Effector CD8-positive, alpha-beta T cell (primary cell): ENCODE data around the gene ZNF831.

ENCODE experiments used
- DNase-seq: peaks from one replicate; lab custom pipeline; 2025; lab: John Stamatoyannopoulos, UW

Gene ZNF831

DNA sequence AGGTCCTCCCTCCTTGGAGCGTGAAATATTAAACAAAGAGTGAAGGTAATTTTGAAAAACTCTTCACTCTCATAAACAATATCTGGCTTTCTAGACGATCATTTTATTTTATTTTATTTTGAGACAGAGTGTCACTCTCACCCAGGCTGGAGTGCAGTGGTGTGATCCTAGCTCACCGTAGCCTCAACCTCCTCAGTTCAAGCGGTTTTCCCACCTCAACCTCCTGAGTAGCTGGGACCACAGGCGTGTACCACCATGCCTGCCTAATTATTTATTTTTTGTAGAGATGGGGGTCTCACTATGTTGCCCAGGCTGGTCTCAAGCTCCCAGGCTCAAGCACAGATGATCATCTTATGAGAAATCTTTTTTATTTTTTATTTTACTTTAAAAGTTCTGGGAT lies 16.4 kb downstream of the ZNF831 start:
- DNase-seq: no peak

- DNase-seq: no peak
Measured at GRCh38 chr20:59181936-59182335, 18.3 kb downstream of the ZNF831 start.

- no peak for DNase-seq
Measured at GRCh38 chr20:59182401-59183044, 18.9 kb downstream of the ZNF831 start.

GRCh38 chr20:59183751-59184150 lies 20.1 kb downstream of the ZNF831 start:
- no peak for DNase-seq

DNA sequence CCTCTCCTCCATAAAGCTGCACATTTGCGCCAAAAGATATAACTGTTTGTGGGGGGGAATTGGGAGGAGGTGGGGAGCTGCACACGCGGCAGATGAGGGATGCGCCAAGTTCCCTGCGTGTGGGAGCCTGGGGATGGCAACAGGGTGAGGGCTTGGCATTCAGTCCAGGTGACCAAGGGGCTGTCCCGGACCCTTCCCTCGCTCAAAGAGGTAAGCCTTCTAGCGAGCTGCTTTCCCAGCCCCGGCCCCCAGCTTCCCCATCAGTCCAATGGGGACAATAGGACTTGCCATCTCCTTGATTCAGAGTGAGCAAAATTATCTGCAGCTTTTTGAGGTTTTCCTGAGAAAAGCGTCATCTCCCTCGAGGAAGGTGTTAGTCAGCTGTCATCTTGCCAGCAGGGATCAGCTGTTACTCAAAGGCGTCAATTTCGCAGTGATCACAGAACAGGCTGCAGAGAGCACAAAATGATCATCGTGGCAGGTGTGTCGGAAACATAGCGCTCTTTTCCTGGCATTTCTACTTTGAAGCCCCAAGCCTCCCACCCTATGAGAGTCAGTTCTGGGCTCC lies 21.3 kb downstream of the ZNF831 start:
- no peak for DNase-seq

DNA sequence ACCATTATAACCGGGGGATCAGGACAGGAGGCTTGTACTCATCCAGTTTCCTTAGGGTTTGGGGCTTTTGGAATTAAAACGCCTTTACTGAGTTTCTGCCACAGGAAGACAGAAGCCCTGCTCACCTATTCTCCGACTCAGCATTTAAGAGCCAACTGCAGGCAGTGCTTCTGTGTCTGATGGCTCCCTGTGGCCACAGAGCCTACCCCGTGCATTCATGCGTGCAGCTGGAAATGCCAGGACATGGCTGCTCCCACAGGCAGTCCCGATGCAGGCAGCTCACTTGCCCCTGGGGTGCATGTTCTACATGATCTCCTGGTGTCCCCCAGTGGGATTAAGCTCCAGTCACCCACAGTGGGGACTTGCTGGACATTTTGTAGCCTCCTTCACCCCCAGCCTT lies 22.2 kb downstream of the ZNF831 start:
- no peak for DNase-seq

DNA sequence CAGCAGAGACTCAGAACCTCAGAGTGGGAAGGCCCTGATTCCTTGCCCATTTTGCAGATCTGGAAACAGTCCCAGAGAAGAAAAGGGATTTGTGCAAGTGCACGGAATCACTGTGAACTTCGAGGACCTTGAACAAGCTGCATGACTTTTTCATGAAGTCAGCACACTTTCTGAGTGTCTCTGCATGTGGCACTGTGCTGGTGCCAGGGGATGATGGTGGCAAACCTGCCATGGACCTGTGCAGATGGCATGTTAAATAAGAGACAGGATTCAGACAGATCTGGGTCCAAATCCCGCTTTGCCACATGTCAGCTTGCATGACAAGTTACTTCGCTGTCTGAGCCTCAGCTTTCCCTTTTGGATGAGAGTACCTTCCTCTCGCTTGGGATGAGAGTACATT lies 26.8 kb downstream of the ZNF831 start:
- no peak for DNase-seq

GRCh38 chr20:59191036-59191755 lies 27.6 kb downstream of the ZNF831 start:
- no peak for DNase-seq

DNA sequence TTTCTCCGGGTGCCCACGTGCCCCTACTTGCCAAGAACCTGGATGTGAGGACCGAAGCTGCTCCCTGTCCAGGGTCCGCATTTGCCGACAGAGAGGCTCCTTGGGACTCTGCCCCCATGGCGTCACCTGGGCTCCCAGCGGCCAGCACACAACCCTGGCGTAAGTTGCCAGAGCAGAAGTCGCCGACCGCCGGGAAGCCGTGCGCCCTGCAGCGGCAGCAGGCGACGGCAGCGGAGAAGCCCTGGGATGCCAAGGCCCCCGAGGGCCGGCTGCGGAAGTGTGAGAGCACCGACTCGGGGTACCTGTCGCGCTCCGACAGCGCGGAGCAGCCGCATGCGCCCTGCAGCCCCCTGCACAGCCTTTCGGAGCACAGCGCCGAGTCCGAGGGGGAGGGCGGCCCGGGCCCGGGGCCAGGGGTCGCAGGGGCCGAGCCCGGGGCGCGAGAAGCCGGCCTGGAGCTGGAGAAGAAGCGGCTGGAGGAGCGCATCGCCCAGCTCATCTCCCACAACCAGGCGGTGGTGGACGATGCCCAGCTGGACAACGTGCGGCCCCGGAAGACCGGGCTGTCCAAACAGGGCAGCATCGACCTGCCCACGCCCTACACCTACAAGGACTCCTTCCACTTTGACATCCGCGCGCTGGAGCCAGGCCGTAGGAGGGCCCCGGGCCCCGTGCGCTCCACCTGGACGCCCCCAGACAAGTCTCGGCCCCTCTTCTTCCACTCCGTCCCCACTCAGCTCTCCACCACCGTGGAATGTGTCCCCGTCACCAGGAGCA lies 28.3 kb downstream of the ZNF831 start:
- no peak for DNase-seq

GRCh38 chr20:59192533-59192896 lies 28.9 kb downstream of the ZNF831 start:
- no peak for DNase-seq

DNA sequence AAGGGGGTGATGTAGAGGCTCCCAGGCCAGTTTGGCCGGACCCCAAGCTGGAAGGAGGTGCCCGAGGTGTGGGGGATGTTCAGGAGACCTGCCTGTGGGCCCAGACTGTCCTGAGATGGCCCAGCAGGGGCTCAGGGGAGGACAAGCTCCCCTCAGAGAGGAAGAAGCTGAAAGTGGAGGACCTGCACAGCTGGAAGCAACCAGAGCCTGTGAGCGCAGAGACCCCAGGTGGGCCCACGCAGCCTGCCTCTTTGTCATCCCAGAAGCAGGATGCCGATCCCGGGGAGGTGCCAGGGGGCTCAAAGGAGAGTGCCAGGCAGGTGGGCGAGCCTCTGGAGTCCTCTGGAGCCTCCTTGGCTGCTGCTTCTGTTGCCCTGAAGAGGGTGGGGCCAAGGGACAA lies 29.7 kb downstream of the ZNF831 start:
- no peak for DNase-seq

DNA sequence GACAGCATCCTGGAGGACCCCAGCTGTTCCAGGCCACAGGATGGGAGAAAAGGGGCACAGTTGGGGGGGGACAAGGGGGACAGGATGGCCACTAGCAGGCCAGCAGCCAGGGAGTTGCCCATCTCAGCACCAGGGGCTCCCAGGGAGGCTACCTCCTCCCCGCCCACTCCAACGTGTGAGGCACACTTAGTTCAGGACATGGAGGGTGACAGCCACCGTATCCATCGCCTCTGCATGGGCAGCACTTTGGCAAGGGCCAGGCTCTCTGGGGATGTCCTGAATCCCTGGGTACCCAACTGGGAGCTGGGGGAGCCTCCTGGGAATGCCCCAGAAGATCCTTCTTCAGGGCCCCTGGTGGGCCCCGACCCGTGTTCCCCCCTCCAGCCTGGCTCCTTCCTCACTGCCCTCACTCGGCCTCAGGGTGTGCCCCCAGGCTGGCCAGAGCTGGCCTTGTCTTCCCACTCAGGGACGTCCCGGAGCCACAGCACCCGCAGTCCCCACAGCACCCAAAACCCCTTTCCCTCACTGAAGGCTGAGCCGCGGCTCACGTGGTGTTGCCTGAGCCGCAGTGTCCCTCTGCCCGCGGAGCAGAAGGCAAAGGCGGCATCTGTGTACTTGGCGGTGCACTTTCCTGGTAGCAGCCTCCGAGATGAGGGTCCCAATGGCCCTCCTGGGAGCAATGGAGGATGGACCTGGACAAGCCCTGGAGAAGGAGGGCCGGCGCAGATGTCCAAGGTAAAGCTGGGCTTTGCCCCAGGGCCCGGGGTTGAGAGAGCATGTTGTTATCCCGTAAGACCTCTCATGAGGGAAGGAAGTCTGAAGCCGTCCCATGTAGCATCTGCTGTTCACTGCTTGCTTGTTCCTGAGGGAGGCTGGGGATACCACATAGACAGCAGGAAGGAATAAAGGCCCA lies 30.7 kb downstream of the ZNF831 start:
- no peak for DNase-seq

GRCh38 chr20:59195316-59195993 lies 31.8 kb downstream of the ZNF831 start:
- no peak for DNase-seq

DNA sequence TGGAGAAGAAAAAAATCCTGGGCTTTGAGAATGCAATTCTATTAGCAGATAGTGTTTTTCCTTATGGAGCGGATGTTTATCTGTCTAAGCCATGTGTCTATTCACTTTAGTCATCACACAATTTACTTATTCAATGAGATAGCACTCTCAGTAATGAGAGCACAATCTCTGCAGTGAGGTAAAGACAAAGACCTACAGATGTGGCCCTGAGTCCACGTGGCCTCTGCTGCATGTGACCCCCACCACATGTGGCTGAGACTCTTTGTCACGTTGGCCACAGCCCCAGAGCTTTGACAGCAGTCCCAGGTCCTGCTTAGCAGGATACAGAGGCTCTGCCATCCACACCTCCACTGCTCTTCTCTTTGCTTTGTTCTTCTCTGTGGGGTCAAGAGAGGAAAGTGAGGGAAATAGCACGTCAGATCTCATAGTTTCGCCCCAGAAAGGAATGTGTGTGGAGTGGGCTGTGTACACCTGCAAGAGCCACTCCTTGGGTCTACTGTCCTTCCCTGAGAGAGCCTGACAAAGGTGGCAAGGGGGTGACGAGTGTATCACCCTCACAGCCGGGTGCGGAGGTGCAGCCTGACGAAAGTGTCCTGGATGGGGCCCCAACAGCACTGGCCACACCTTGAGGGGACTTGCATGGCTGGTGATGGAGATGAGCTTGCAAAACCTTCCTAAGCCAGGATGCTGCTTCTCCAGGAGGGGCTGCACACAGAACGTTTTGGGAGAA lies 40.7 kb downstream of the ZNF831 start:
- DNase-seq: no peak

DNA sequence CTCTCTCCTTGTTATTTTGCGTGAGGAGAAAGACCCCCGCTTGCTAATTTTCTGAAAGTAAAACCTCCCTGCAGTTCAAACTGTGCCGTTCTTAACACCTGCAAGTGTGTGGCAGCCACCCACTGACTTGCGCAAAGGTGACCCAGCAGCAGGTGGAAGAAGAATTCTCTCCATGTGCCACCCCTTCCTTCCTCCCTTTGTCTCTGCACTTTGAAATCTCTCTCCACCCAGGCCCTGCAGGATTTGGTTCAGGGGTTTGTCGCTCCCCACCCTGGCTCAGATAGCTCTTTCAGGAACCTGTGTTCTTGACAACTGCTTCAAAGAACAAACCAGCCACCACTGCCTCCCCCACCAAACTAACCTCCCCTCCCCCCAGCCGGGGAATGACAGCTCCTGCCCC lies 41.4 kb downstream of the ZNF831 start:
- no peak for DNase-seq

DNA sequence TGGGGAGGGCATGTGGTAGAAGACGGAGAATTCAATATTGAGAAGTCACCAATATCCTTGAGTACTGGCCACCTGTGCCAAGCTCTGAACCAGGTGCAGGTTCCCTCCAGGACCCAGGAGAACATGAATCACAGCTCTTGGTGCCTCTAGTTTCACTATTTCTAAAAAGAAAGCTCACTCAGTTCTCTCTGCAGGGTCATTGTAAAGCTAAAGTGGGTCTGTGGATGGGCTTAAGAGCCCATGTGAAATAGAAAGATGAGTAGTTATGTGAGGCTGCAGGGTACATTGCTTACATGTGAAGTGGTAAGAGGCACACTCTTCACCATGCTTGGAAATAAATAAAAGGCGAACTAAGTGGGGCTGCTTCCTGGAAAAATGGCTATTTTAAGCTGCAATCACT lies 43.6 kb downstream of the ZNF831 start:
- no peak for DNase-seq

GRCh38 chr20:59207742-59208357 lies 44.2 kb downstream of the ZNF831 start:
- peak; percentile 66 for DNase-seq

GRCh38 chr20:59210186-59210585 lies 46.6 kb downstream of the ZNF831 start:
- no peak for DNase-seq

GRCh38 chr20:59211208-59211765 lies 47.7 kb downstream of the ZNF831 start:
- no peak for DNase-seq

DNA sequence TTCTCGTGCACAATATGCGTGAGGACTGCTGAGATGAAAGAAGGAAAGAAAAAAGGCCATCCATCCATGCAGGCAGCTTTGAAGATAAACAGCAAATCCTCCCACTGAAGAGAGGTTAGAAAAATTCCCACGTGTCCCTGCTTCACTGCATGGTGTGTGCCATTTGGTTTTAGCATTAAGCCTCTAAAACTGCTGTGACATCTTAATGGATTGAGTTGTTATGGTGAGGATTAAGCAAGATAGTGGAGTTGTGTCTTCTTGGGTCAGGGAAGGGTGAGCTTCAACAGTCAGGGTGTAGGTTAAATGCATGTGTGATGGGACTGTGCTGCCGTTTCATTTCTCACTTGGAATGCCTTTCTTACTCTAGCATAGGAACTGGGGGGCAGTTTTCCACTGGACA lies 50.5 kb downstream of the ZNF831 start:
- no peak for DNase-seq
